Keratinocyte (primary cell): ENCODE data around the gene SLC9A8. TPM values are rescaled to one million over a fixed set of nuclear protein-coding genes. Genes with fewer than 3 reads are reported as not detected.

ENCODE experiments used
- DNase-seq: peaks from one replicate; pipeline ENCODE4 v3.0.0-alpha.2; 2011; ENCODE audit warnings: low read depth, missing footprints, low spot score
- FAIRE-seq: peaks from 2 replicates; lab custom pipeline; 2011; peaks lifted over from hg19 to GRCh38; lab: Jason Lieb, UNC
- H2AFZ ChIP-seq: 2 replicates; pipeline ENCODE4 v1.6.0; 2012; ENCODE audit warnings: low read length, control low read depth, inconsistent platforms; ENCODE audit not compliant: control insufficient read depth
- H3K27ac ChIP-seq: 2 replicates; pipeline ENCODE4 v1.5.1; 2011; ENCODE audit warnings: low read length; ENCODE audit not compliant: control insufficient read depth, insufficient read depth
- H3K27me3 ChIP-seq: 3 replicates; pipeline ENCODE4 v1.6.0; 2011; ENCODE audit warnings: low read length; ENCODE audit not compliant: control insufficient read depth, insufficient read depth; ENCODE audit errors: extremely low read depth
- H3K36me3 ChIP-seq, 2 experiments: 2 replicates in 1 of 2; 3 replicates in 1 of 2; pipeline ENCODE4 v1.5.1; 2011; ENCODE audit warnings: low read length in 2 of 2, mild to moderate bottlenecking in 1 of 2; ENCODE audit not compliant: control insufficient read depth in 2 of 2, insufficient read depth in 2 of 2; ENCODE audit errors: extremely low read depth in 1 of 2
- H3K4me1 ChIP-seq: 3 replicates; pipeline ENCODE4 v1.5.1; 2011; ENCODE audit warnings: low read length; ENCODE audit not compliant: control insufficient read depth, insufficient read depth; ENCODE audit errors: extremely low read depth
- H3K4me2 ChIP-seq: 3 replicates; pipeline ENCODE4 v1.6.0; 2011; ENCODE audit warnings: low read depth, low read length; ENCODE audit not compliant: control insufficient read depth, insufficient read depth; ENCODE audit errors: extremely low read depth
- H3K4me3 ChIP-seq, 3 experiments: fragments of 200-600 bp in 1 of 3; sonication (generic) in 1 of 3; 2 replicates in 2 of 3; 3 replicates in 1 of 3; pipeline ENCODE4 v1.5.1; 2011 to 2016; ENCODE audit warnings: low read length in 3 of 3, mild to moderate bottlenecking in 3 of 3, control low read depth in 2 of 3, inconsistent platforms in 1 of 3, low read depth in 1 of 3, mixed read lengths in 1 of 3, mixed run types in 1 of 3, moderate library complexity in 1 of 3; ENCODE audit not compliant: control insufficient read depth in 2 of 3, insufficient read depth in 2 of 3; ENCODE audit errors: extremely low read depth in 1 of 3
- H3K79me2 ChIP-seq: 2 replicates; pipeline ENCODE4 v1.6.0; 2012; ENCODE audit warnings: low read length; ENCODE audit not compliant: control insufficient read depth, insufficient read depth
- H3K9ac ChIP-seq: 3 replicates; pipeline ENCODE4 v1.6.0; 2011; ENCODE audit warnings: low read length; ENCODE audit not compliant: control insufficient read depth, insufficient read depth; ENCODE audit errors: extremely low read depth
- H3K9me1 ChIP-seq: 3 replicates; pipeline ENCODE4 v1.6.0; 2011; ENCODE audit warnings: low read length; ENCODE audit not compliant: control insufficient read depth, insufficient read depth; ENCODE audit errors: extremely low read depth
- H3K9me3 ChIP-seq: 2 replicates; pipeline ENCODE4 v1.5.1; 2012; ENCODE audit warnings: low read depth, low read length; ENCODE audit not compliant: control insufficient read depth
- H4K20me1 ChIP-seq: 3 replicates; pipeline ENCODE4 v1.6.0; 2011; ENCODE audit warnings: low read length; ENCODE audit not compliant: control insufficient read depth, insufficient read depth; ENCODE audit errors: extremely low read depth
- EZH2 ChIP-seq: IDR thresholded peaks from one replicate; pipeline ENCODE4 v1.6.1; 2012; ENCODE audit warnings: inconsistent platforms, mild to moderate bottlenecking, low read length, moderate library complexity
- dilution Hi-C: fragments of 300-500 bp; cut with MboI; formaldehyde crosslinking; loops from one replicate; pipeline ENCODE4 v1.7.0; 2020; ENCODE audit warnings: low sequenced_read_pairs; ENCODE audit not compliant: extremely low pct_ligation_motif_present
- polyA plus RNA-seq, 5 experiments: library from polyadenylated mRNA; depleted of rRNA in 3 of 5; stranded (reverse) in 3 of 5; stranded (forward) in 1 of 5; unstranded in 1 of 5; fragments of >200 nt; gene quantifications; 1 replicate in 1 of 5; 2 replicates in 3 of 5; 3 replicates in 1 of 5; pipeline versions ENCODE4 v1.2.1 to v1.2.3, GENCODE V29; 2011 to 2012; ENCODE audit warnings: missing spikeins in 2 of 5, low read depth in 1 of 5, low replicate concordance in 1 of 5
- TF ChIP-seq, protein P1 (sequence below), 3 experiments: IDR thresholded peaks in 1 of 3; conservative IDR thresholded peaks in 1 of 3; optimal IDR thresholded peaks in 1 of 3; 2 replicates in 2 of 3; 3 replicates in 1 of 3; pipeline versions ENCODE3 to v1.5.1; 2011; ENCODE audit warnings: low read length in 3 of 3, mild to moderate bottlenecking in 3 of 3, moderate library complexity in 2 of 3, control low read depth in 1 of 3, inconsistent platforms in 1 of 3; ENCODE audit not compliant: insufficient read depth in 2 of 3; ENCODE audit errors: extremely low read depth in 1 of 3

SLC9A8 gene
- polyA plus RNA-seq, 1 donor (not counting 4 experiments of a cell fraction or from before 2014, with no cell fraction given), result 1.9 TPM

- H3K4me1 ChIP-seq, result peaks cover 15% of the 10 kb centered on the region
Observed at GRCh38 chr20:49765413-49765736, 47.3 kb upstream of the SLC9A8 start.

DNA sequence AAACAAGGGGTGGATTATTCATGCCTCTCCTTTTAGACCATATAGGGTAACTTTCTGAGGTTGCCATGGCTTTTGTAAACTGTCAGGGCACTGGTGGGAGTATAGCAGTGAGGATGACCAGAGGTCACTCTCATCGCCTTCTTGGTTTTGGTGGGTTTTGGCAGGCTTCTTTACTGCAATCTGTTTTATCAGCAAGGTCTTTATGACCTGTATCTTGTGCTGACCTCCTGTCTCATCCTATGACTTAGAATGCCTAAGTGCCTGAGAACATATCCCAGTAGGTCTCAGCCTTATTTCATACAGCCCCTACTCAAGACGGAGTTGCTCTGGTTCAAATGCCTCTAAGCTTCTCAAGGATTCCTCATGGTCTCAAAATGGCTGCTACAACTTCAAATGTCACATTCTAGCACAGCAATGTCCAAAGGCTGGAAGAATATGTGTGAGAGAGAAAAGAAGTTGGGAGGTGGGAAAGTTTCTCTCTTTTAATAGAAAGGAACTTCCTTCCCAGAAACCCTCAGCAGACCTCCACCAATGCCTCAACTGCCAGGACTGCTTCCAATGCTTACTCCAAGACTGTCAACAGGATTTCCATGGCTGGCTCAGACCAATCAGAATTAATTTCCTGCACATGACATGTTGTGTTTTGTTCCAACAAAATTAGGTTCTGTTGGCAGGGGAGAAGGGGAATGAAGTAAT is 46.6 kb upstream of the SLC9A8 start:
- no peak overlapping the region for H3K9ac ChIP-seq
- H3K4me2 ChIP-seq, result no peak overlapping the region
- FAIRE-seq (no peak), DNase-seq (no peak)
- H3K4me3 ChIP-seq, result no peak overlapping the region
- no peaks in the 10 kb centered on the region for H3K9me3 ChIP-seq
- no peaks in the 10 kb centered on the region for H3K36me3 ChIP-seq
- H3K4me1 ChIP-seq, result peaks cover 15% of the 10 kb centered on the region
- TF ChIP-seq, protein P1, sequence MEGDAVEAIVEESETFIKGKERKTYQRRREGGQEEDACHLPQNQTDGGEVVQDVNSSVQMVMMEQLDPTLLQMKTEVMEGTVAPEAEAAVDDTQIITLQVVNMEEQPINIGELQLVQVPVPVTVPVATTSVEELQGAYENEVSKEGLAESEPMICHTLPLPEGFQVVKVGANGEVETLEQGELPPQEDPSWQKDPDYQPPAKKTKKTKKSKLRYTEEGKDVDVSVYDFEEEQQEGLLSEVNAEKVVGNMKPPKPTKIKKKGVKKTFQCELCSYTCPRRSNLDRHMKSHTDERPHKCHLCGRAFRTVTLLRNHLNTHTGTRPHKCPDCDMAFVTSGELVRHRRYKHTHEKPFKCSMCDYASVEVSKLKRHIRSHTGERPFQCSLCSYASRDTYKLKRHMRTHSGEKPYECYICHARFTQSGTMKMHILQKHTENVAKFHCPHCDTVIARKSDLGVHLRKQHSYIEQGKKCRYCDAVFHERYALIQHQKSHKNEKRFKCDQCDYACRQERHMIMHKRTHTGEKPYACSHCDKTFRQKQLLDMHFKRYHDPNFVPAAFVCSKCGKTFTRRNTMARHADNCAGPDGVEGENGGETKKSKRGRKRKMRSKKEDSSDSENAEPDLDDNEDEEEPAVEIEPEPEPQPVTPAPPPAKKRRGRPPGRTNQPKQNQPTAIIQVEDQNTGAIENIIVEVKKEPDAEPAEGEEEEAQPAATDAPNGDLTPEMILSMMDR (optimal IDR thresholded peaks at IDR 0.05 in 1 of 3, IDR thresholded peaks at IDR 0.05 in 1 of 3, conservative IDR thresholded peaks at IDR 0.05 in 1 of 3; ENCODE audit: extremely low read depth in 1 of 3, insufficient read depth in 2 of 3, low read length in 3 of 3), result no peak
- TF ChIP-seq EZH2, result no peak
- H2AFZ ChIP-seq, result no peak overlapping the region
- H4K20me1 ChIP-seq, result no peaks in the 10 kb centered on the region
- no peaks in the 10 kb centered on the region for H3K27me3 ChIP-seq
- no peak overlapping the region for H3K27ac ChIP-seq
- H3K9me1 ChIP-seq, result no peaks in the 10 kb centered on the region
- dilution Hi-C loops, result no loop called here
- no peaks in the 10 kb centered on the region for H3K79me2 ChIP-seq

More at GRCh38 chr20:49765413-49765736, 47.3 kb upstream of the SLC9A8 start:
- Histone ChIP-seq H3K36me3 (no peaks in the 10 kb centered on the region), H3K9ac (no peak overlapping the region), H3K79me2 (no peaks in the 10 kb centered on the region), H3K9me3 (no peaks in the 10 kb centered on the region), H3K27ac (no peak overlapping the region), H3K4me3 (no peak overlapping the region), H3K9me1 (no peaks in the 10 kb centered on the region), H2AFZ (no peak overlapping the region), H3K27me3 (no peaks in the 10 kb centered on the region), H4K20me1 (no peaks in the 10 kb centered on the region), H3K4me2 (no peak overlapping the region)
- dilution Hi-C loops, result no loop called here
- FAIRE-seq (no peak), DNase-seq (no peak)
- TF ChIP-seq, protein P1 (optimal IDR thresholded peaks at IDR 0.05 in 1 of 3, IDR thresholded peaks at IDR 0.05 in 1 of 3, conservative IDR thresholded peaks at IDR 0.05 in 1 of 3; ENCODE audit: extremely low read depth in 1 of 3, insufficient read depth in 2 of 3, low read length in 3 of 3), result no peak
- TF ChIP-seq EZH2, result no peak
